Measurements from ENCODE around the gene DIP2A.

GRCh38 chr21:46551636-46552241 lies 93.0 kb downstream of the DIP2A start:
- TF ChIP-seq, protein P1, sequence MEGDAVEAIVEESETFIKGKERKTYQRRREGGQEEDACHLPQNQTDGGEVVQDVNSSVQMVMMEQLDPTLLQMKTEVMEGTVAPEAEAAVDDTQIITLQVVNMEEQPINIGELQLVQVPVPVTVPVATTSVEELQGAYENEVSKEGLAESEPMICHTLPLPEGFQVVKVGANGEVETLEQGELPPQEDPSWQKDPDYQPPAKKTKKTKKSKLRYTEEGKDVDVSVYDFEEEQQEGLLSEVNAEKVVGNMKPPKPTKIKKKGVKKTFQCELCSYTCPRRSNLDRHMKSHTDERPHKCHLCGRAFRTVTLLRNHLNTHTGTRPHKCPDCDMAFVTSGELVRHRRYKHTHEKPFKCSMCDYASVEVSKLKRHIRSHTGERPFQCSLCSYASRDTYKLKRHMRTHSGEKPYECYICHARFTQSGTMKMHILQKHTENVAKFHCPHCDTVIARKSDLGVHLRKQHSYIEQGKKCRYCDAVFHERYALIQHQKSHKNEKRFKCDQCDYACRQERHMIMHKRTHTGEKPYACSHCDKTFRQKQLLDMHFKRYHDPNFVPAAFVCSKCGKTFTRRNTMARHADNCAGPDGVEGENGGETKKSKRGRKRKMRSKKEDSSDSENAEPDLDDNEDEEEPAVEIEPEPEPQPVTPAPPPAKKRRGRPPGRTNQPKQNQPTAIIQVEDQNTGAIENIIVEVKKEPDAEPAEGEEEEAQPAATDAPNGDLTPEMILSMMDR (CRISPR knock-in tag; IDR thresholded peaks at IDR 0.05): no peak
- TF ChIP-seq HMGXB4 (CRISPR knock-in tag; IDR thresholded peaks at IDR 0.05; ENCODE audit: borderline replicate concordance in 1 of 2, low read depth in 1 of 2) (no peak), YY1 (IDR thresholded peaks at IDR 0.05; ENCODE audit: insufficient read depth, insufficient replicate concordance, low read depth, low read length) (no peak), GTF2F1 (IDR thresholded peaks at IDR 0.05; ENCODE audit: low read length) (no peak), ZNF687 (CRISPR knock-in tag; IDR thresholded peaks at IDR 0.05) (no peak), POLR2AphosphoS5 (IDR thresholded peaks at IDR 0.05; ENCODE audit: low read depth, low read length) (no peak), THAP7 (CRISPR knock-in tag; IDR thresholded peaks at IDR 0.05) (no peak), ZMYM3 (CRISPR knock-in tag; IDR thresholded peaks at IDR 0.05) (no peak)
- TF ChIP-seq, protein P2, sequence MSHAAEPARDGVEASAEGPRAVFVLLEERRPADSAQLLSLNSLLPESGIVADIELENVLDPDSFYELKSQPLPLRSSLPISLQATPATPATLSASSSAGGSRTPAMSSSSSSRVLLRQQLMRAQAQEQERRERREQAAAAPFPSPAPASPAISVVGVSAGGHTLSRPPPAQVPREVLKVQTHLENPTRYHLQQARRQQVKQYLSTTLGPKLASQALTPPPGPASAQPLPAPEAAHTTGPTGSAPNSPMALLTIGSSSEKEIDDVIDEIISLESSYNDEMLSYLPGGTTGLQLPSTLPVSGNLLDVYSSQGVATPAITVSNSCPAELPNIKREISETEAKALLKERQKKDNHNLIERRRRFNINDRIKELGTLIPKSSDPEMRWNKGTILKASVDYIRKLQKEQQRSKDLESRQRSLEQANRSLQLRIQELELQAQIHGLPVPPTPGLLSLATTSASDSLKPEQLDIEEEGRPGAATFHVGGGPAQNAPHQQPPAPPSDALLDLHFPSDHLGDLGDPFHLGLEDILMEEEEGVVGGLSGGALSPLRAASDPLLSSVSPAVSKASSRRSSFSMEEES (CRISPR knock-in tag; IDR thresholded peaks at IDR 0.05): no peak

All from HepG2 (cell line).